ENCODE results near the gene FAM227B.
"Not testable (repeated sequence)": the region's sequence is repeated elsewhere in the genome, so short reads cannot be mapped to it uniquely, and the experiment has no call there.

The FAM227B gene

GRCh38 chr15:49492830-49493229, 127.8 kb downstream of the FAM227B start:
- no peak for DNase-seq (ENCODE audit: low spot score)

GRCh38 chr15:49492151-49492550, 128.5 kb downstream of the FAM227B start:
- no peak for DNase-seq (ENCODE audit: low spot score)

- no peak for DNase-seq (ENCODE audit: low spot score)
Observed at GRCh38 chr15:49490966-49491365, 129.7 kb downstream of the FAM227B start.

- not testable (repeated sequence) for DNase-seq (ENCODE audit: low spot score)
Observed at GRCh38 chr15:49485401-49485800, 135.2 kb downstream of the FAM227B start.

- DNase-seq (ENCODE audit: low spot score) = not testable (repeated sequence)
Observed at GRCh38 chr15:49478982-49479381, 141.6 kb downstream of the FAM227B start.

- not testable (repeated sequence) for DNase-seq (ENCODE audit: low spot score)
Observed at GRCh38 chr15:49478021-49478420, 142.6 kb downstream of the FAM227B start.

GRCh38 chr15:49473031-49473430, 147.6 kb downstream of the FAM227B start:
- DNase-seq (ENCODE audit: low spot score) = no peak

- DNase-seq (ENCODE audit: low spot score) = no peak
Observed at GRCh38 chr15:49472338-49472737, 148.3 kb downstream of the FAM227B start.

- DNase-seq (ENCODE audit: low spot score) = no peak
Observed at GRCh38 chr15:49471733-49472132, 148.9 kb downstream of the FAM227B start.

- not testable (repeated sequence) for DNase-seq (ENCODE audit: low spot score)
Observed at GRCh38 chr15:49471248-49471647, 149.4 kb downstream of the FAM227B start.

- no peak for DNase-seq (ENCODE audit: low spot score)
Observed at GRCh38 chr15:49468481-49468839, 152.2 kb downstream of the FAM227B start.

- no peak for DNase-seq (ENCODE audit: low spot score)
Observed at GRCh38 chr15:49467746-49468480, 152.7 kb downstream of the FAM227B start.

- no peak for DNase-seq (ENCODE audit: low spot score)
Observed at GRCh38 chr15:49466119-49466518, 154.5 kb downstream of the FAM227B start.

GRCh38 chr15:49464522-49464921, 156.1 kb downstream of the FAM227B start:
- DNase-seq (ENCODE audit: low spot score) = no peak

- no peak for DNase-seq (ENCODE audit: low spot score)
Observed at GRCh38 chr15:49462232-49462844, 158.3 kb downstream of the FAM227B start.

- no peak for DNase-seq (ENCODE audit: low spot score)
Observed at GRCh38 chr15:49460411-49460941, 160.1 kb downstream of the FAM227B start.

- no peak for DNase-seq (ENCODE audit: low spot score)
Observed at GRCh38 chr15:49458145-49458544, 162.5 kb downstream of the FAM227B start.

- no peak for DNase-seq (ENCODE audit: low spot score)
Observed at GRCh38 chr15:49456166-49456565, 164.5 kb downstream of the FAM227B start.

GRCh38 chr15:49452595-49452994, 168.0 kb downstream of the FAM227B start:
- DNase-seq (ENCODE audit: low spot score) = no peak

GRCh38 chr15:49441816-49442215, 178.8 kb downstream of the FAM227B start:
- no peak for DNase-seq (ENCODE audit: low spot score)

- no peak for DNase-seq (ENCODE audit: low spot score)
Observed at GRCh38 chr15:49441356-49441755, 179.3 kb downstream of the FAM227B start.

GRCh38 chr15:49439678-49440395, 180.8 kb downstream of the FAM227B start:
- DNase-seq (ENCODE audit: low spot score) = no peak
